Effector CD4-positive, alpha-beta T cell (primary cell): ENCODE results near the gene DGKB.

ENCODE experiments used
- DNase-seq: peaks from one replicate; pipeline ENCODE4 v3.0.0-alpha.2; 2020

The DGKB gene

DNA sequence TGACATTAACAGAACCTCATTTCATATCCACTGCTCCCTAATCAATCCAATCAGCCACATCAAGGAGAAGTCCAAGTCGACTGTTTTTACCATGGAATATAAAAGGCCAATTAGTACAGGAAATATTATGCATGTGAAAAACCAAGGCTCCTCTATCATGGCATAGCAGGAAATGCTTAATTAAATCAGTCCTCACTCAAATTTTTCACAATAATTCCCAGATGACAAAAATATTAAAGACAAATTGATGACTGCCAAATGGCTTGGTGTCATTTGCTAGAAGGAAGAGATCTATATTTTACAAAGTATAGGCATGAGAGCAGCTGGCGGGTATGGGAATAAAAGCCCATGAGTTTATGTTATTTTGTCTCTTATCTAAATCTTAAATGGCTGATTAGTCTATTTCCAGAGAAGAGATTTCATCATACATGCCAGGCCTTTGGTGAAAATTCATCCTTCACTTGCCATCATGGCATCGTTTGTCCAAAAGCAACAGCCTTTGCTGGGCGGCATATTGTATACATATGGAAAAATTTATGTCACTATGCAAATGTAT is 219.6 kb downstream of the DGKB start:
- DNase-seq, result no peak

DNA sequence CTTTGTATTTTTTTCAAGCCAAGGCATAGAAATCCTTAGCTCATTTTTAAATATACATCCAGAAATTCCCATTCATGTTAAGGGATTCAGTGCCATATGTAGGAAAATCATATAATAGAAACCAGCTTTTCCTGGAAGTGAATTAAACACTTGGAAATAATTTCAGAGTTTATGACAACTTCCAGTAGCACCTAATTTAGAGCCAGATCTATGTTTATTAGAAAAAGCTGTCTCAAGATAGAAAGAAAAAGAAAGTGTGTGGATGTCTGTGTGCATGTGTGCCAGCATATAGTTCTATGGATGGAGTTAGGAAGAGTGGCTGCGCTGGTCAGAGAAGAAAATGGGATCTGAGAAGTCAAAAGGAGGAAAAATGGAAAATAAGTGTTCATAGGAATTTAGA is 225.7 kb downstream of the DGKB start:
- DNase-seq, result no peak

DNA sequence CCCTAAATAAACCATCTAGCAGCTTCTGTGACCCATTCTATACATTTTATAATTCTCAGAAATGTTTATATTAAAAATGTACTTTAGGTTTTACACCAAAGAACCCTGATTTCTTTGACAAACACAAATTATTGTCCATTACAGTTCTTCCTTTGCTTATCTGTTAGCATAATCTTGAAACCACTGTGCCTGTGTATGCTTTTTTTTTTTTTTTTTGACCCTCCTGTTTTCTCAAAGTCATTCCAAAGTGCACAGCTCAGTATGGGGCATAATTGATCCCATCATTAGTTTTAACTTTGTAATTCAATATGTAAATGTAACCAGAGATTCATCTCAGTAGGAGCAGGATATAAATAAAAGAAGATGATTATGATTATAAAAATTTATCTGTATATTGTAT is 229.3 kb downstream of the DGKB start:
- DNase-seq, result no peak

DNA sequence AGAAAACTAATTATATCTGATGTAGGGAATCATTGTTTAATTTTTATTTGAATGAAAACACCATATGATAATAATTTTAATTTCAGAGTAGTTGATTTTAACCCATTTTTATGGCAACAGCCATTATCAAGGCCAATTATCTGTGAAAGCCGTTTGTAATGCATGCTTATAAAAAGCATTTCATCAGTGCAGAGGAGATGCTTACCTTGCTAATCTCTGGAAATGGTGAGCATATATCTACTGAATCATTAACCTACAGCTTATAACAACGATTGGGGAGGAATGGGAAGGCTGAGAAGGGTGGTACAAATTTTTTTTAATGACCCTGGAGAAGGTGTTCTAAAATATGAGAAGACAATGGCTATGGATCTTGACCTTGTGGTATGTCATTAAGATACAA is 235.6 kb downstream of the DGKB start:
- DNase-seq, result no peak

DNA sequence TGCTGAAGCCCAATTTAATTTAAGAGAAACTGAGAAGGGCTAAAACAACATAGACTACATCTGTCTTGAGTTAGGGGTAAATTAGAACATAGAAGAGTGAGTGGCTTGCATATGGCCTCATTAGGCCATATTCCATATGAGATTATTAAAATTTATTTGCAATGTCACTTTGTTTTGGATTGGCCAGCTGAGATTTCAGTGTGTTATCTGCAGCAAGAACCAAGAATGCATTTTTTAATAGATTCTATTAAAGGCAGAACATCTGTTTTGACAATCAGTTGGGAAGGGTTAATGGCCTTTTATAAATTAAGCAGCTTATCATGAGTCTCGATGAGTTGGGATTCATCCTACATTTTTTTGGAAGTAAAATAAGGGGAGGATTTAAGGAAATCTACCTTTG is 236.2 kb downstream of the DGKB start:
- DNase-seq, result no peak

DNA sequence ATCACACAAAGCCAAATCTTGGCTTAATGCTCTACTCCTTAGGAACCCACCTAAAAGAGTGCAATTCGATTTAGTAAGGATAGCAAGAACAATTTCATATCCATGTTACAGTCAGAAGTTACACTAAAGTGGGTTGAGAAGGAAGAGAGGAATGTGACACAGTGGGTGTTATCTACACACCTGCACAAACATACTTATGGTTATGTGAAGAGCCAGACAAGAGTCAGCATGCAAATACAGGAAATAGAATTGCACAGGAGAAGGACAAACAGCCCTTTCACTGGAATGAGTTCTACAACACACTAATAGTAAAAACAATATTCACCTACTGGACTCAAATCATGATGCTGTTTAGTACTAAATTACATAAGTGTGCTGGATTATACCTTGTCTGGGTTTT is 262.8 kb downstream of the DGKB start:
- DNase-seq, result no peak

DNA sequence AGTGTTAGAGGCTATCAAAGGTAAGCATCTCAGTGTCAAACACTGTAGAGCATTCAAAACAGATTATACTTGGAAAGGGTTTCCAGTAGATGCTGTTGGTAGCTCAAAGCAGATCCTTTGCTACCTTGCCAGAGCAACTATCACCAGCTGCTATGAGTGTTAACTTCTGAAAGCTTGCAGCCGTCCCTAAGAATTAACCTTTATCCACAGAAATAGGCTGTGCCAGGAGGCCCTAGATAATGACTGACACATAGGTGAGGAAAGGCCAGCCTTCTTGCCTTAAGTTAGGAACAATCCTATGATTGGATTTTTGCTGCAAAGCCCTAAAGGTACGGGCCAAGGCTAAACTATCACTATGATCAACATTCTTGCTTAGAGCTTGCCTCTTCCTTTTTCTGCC is 263.2 kb downstream of the DGKB start:
- no peak for DNase-seq

DNA sequence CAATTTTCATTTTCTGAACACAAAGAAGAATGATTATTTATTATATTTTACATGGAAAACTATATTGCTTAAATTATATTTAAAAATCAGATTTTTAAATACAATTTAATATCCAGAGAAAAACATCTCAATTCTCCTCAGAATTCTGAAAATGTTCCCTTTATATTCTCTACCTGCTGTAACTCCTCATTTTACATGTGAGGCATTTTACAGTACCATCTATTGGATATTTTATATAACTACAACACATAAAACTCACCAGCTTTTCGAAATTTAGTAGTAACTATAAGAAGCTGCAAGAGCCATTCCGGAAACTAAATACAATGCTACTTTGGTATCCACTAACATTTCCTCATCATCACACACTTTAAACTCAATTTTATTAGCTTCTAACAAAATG is 264.6 kb downstream of the DGKB start:
- no peak for DNase-seq

DNA sequence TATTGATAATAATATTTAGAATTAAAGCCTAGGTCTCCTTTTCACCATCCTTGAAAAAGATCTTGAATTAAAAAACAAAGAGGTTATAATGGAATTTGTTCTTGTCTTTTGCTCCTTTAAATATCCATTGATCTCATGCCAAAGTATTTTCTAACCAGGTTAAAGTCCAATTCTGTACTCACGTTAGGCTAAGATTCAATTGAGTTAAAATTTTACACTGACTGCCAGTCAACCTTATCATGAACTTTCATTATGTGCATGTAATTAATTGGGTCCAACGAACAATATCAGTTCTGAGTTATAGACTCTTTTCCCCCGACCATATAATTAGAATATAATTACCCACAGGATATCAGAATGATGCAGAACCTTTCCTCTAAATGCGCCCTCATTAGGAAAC is 266.6 kb downstream of the DGKB start:
- DNase-seq, result no peak

DNA sequence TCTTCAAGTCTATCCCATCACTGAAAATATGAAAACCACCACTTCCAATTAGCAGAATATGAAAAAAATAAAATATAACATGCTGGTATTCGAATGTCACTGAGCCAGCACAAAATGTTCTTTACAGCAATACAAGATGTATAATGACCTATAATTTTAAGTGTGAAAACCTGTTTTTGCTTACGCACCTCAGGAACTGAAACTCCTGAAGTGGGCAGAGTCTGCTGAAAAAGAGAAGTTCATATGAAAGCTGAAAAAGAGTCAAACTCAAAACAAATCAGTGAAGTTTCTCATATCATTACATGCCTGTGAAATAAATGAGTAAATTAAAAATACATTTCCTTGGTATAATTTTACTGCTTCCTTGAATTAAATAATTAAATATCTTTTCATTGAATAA is 272.5 kb downstream of the DGKB start:
- DNase-seq, result no peak

DNA sequence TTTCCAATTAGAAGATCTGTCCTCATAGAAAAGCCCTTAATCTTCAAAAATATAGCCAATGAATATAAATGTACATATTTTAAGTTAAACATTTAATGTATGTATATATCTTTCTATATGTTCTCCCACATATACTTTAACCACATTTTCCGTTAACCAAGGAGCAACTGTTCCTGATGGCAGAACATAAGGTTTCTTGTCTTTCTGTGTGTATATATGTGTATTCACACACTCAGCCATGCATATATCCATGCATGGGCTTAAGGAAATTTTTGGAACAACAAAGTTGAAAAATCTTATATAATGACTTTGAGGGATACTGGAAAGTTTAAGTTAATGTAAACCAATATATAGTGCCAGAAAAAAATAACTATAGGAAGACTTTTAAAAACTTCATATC is 274.0 kb downstream of the DGKB start:
- no peak for DNase-seq

DNA sequence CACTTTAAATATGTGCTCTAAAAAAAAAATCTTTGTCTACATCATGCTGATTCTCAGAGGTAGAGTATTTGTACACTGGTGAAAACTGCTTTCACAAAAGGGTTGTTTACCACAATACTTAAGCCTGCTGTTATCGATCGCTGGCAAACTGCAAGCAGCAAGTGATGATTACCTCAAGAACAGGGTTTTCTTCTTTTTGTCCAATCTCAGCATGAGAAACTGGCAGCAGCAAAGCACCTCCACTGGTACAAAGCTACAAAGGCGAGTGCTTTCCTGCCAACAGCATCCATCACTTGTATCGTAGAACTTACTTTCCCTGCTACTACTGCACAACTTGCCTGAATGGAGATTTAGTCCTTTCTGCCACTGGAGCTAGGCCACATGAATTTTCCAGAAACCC is 276.5 kb downstream of the DGKB start:
- DNase-seq, result no peak

DNA sequence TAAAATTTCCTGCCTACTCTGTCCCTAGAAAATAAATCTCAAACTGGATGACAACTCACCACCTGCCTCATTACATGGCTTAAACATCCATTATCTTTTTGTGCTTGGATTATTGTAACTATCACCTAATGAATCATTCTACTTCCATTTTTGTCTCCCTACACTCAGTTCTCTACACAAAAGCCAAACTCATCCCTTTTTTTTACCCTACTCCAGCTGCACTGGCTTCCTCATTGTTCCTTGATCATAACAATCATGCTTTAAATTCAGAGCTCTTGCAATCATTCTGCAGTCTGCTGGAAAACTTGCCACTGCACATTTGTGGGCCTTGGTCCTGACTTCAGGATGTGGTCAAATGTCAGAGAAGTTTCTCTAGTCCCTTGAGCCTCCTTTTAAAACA is 280.0 kb downstream of the DGKB start:
- no peak for DNase-seq

DNA sequence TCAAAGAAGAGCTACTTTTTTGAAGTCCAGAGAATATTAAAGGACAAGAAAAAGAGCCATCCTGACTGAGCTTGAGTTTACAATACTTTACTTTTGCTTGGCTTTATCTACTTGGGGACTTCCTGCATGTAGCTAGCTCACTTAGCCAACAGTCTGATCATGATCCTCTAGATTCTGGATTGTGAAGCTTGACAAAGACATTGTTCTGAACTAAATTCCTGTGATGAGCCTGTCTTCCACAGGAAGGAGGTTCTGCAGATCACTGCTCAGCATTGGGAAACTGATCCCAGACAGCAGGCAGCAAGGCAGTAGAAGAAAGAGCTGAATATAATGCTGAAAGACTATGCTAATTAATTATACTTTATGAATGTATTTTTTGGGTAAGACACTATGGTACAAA is 296.4 kb downstream of the DGKB start:
- DNase-seq, result no peak

DNA sequence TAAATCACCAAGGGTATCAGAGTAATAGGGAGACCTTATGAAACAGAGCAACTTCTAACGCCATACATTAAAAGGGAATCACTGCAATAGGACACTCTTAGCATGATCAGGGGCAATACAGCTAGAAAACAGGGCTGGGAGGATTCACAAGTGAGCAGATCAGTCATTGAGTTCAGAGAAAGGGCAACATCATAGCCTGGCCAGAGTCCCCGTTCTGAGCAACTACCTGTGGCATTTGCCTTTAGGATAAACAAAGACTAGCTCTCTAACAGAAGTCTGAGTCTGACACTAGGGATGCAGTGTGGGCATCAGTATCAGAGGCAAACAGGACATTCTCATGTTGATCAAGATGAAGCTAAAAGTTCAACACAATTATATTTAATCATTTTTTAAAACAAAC is 297.9 kb downstream of the DGKB start:
- no peak for DNase-seq

DNA sequence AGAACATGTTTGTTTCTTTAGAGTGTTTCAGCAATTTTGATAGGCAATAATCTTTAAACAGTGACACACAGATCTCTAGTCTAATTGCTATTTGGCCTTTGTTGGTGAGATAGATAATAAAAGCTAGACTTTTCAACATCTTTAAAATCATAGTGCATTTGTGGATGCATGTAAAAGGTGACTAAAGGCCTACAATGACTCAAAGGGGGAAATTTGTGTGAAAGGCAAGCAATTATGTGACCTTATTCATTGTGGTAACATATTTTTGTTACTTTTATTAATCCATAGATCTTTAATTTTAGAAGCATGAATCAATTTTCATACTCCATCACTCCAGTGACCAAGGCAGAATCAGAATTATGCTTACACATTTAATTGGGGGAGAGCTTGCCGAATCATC is 299.7 kb downstream of the DGKB start:
- no peak for DNase-seq

DNA sequence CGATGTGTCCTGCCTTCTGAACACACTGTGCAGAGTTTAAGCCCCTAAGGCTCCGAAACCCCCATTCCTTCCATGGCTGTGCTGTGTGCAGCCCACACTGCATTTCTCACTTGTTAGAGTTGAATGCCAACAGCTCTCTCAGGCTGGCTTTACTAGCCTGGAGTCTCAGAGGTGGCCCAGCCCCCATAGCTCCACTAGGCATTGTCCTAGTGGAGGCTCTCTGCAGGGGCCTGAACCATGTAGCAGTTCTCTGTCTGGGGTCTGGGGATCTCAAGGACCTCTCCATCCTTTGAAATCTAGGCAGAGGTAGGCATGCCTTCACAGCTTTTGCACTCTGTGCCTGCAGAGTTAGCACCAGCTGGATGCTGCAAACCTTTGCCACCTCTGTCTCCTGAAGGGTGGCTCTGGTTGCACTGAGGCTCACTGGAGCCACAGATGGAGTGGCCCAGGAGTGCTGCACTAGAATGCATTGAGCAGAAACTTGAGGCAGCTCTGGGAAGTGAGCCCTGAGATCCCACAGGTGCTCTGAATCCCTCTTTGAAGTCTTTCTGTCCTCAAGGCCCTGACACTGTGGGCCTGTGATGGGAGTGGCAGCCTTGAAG is 301.7 kb downstream of the DGKB start:
- no peak for DNase-seq

DNA sequence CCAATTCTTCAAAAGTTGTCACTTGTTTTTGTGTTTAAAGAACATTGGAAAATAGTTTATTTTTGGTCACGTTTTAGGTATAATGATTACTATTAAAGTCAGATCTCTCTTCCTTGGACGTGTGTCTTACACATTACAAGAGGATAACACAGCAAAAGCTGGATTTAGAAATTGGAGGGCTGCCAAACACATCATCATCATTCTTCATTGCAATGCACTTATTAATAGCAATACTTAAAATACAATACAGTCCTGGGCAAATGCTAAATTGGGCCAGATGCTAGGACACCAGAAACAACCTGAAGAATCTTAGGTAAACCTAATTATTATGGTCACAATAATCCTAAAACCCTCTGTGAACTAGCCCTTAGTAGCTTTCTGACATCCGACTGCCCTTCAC is 303.6 kb downstream of the DGKB start:
- no peak for DNase-seq

DNA sequence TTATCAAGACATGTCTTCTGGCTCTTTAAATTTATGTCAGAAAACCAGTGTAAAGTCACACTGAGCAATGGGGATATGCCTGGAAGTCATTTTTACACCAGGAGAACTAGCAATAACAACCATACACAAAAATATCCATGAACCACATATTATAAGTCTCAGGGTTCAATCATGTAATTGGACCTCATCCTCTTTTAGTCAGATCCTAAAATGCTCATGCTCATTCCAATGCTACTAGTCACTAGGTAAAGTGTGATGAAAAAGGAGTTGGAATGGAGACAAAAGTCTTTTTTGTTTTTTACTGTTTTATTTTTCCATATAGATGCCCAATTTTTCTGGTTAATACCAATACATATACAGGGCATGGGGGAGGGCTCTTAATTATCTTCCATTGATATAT is 306.1 kb downstream of the DGKB start:
- DNase-seq, result no peak

DNA sequence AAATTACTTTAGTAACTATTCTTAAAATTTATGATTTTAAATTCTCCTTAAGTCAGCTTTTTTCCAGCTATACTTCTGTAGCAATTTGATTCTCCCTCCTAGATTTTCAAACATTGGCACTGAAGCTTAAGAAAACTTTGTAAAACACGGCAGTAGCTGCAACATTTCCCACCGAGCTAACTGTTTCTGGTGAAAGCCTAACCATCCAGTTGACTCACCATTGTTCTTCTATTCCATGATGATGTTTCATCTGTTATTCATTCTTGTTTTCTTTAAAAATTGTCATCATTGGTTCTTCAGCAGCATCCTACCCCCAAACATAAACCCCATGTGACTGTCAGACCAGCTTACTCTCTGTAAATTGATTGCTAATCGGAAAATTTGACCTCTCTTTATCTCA is 312.3 kb downstream of the DGKB start:
- DNase-seq, result no peak

DNA sequence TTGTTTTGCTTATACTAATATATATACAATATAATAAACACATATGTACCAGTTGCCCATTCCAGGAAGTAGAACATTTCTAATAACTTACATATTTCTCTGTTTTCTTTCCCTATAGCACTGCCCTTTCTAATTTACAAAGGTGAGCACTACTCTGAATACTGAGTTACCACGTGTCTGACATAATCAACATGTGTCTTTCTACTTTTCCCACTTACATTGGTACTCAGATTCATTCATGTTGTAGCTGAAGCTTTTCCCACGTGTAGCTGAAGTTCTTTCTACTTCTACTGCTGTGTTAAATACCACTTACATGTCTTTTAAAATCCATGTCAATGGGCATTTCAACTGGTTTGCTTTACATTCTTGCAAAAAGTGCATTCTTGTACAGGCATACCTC is 317.3 kb downstream of the DGKB start:
- DNase-seq, result no peak

DNA sequence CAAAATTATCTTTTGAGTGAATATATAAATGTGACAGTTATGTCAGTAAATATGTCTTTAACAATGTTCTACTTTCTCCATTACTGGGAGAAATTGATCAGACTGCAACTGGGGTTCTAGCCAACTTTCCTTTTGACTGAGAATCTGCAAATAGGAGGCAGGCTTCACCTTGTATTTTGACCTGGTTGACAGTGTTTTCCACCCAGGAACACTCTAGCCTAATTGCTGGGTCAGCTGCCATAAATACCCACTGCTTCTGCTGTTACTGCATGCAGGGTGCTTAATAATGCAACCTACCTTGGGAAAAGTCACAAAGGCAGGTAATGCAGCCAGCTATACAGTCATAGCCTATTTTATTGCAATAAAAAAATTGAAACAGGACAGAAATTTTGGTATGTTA is 319.0 kb downstream of the DGKB start:
- no peak for DNase-seq

DNA sequence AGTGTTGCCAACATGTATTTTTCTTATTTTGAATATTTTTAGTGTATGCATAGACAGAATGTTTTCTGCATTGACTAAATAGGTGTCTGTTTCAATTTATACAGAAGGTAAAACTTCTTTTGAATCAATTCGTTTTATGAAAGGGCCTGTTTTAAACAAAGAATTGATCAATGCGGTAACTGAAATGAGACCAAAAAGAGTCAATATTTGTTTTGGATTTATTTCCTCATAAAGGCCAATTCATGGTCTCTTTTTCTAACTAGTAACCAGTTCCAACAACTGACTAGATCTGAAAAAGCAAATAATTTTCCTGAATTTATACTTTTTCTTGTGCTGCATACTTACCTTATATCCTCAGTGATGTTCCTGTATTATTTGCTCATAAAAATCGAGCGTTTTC is 320.5 kb downstream of the DGKB start:
- DNase-seq, result no peak

DNA sequence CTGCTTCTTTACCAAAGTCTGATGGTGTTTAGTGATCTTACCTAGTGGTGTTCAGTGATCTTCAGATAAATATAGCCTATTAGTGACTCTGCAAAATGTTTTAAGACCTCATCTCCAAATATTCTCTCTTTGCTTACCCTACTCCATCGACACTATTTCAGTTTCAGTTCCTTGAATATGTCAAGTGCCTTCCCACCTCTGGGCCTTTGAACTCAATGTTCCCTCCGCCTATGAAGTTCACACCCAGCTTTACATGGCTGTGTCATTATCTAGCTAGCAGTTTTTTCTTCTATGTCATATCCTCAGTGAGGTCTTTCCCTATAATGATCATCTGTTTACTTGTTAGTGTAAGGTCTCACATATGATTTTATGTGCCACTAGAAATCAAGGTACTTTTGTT is 322.6 kb downstream of the DGKB start:
- no peak for DNase-seq

DNA sequence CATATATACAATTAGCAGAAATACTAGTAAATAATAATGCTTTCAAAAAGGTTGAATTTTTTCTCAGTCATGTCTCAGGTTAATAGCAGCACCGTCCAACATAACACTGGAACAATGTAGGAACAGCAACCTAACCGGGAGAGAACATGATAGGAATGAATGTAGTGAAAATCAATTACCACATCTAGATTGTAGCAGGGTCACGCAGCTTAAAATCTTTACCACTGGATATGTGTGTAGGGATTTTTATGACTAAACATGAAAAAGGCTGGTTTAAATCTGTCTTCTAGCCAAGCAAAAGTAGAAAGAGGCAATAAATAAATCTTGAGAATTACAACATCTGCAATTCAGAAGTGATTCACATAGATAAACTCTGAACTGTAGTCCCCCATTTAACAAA is 326.0 kb downstream of the DGKB start:
- DNase-seq, result no peak
